ENCODE measurements around the gene ACTN1.
"Not testable (repeated sequence)": the region's sequence is repeated elsewhere in the genome, so short reads cannot be mapped to it uniquely, and the experiment has no call there.

ACTN1 gene

GRCh38 chr14:68986225-68986624 lies 7.1 kb upstream of the ACTN1 start:
- no peak for DNase-seq

- DNase-seq = no peak
Observed at GRCh38 chr14:68984686-68985085, 5.6 kb upstream of the ACTN1 start.

GRCh38 chr14:68983191-68983590 lies 4.1 kb upstream of the ACTN1 start:
- DNase-seq = no peak

GRCh38 chr14:68982581-68982980 lies 3.5 kb upstream of the ACTN1 start:
- DNase-seq = no peak

- DNase-seq = no peak
Observed at GRCh38 chr14:68981539-68981976, 2.5 kb upstream of the ACTN1 start.

- DNase-seq = no peak
Observed at GRCh38 chr14:68981139-68981538, 2.0 kb upstream of the ACTN1 start.

- DNase-seq = no peak
Observed at GRCh38 chr14:68979722-68980451, 785 bp upstream of the ACTN1 start.

- peak in 1 of 2 donors; percentile 40 for DNase-seq
Observed at GRCh38 chr14:68978172-68978911, 760 bp downstream of the ACTN1 start.

GRCh38 chr14:68977718-68978171 lies 1.4 kb downstream of the ACTN1 start:
- DNase-seq = peak; percentile 50 to 51

GRCh38 chr14:68977180-68977717 lies 1.9 kb downstream of the ACTN1 start:
- no peak for DNase-seq

GRCh38 chr14:68976160-68977067 lies 2.7 kb downstream of the ACTN1 start:
- DNase-seq = no peak

- no peak for DNase-seq
Observed at GRCh38 chr14:68975667-68976066, 3.4 kb downstream of the ACTN1 start.

- no peak for DNase-seq
Observed at GRCh38 chr14:68974759-68975347, 4.2 kb downstream of the ACTN1 start.

- DNase-seq = no peak
Observed at GRCh38 chr14:68973639-68974038, 5.5 kb downstream of the ACTN1 start.

GRCh38 chr14:68973219-68973565 lies 5.9 kb downstream of the ACTN1 start:
- DNase-seq = not testable (repeated sequence)

- no peak for DNase-seq
Observed at GRCh38 chr14:68972507-68973218, 6.4 kb downstream of the ACTN1 start.

- DNase-seq = no peak
Observed at GRCh38 chr14:68971411-68972035, 7.6 kb downstream of the ACTN1 start.

- no peak for DNase-seq
Observed at GRCh38 chr14:68970736-68971135, 8.4 kb downstream of the ACTN1 start.

- DNase-seq = peak; percentile 67 to 75
Observed at GRCh38 chr14:68970038-68970612, 9.0 kb downstream of the ACTN1 start.

- no peak for DNase-seq
Observed at GRCh38 chr14:68969278-68970033, 9.6 kb downstream of the ACTN1 start.

Measured in CD4-positive, alpha-beta T cell treated with Interleukin-1 beta for 1 hour (primary cell).